Fibroblast of skin of left biceps (primary cell): ENCODE data around the gene GALNTL6.
A peak's percentile ranks its signal among the peaks of the same experiment; 100 is the strongest.

ENCODE experiments used
- DNase-seq, 2 experiments: peaks; one replicate each; pipeline ENCODE4 v3.0.0-alpha.2; 2013; ENCODE audit warnings: low read depth in 2 of 2

GALNTL6 gene

DNA sequence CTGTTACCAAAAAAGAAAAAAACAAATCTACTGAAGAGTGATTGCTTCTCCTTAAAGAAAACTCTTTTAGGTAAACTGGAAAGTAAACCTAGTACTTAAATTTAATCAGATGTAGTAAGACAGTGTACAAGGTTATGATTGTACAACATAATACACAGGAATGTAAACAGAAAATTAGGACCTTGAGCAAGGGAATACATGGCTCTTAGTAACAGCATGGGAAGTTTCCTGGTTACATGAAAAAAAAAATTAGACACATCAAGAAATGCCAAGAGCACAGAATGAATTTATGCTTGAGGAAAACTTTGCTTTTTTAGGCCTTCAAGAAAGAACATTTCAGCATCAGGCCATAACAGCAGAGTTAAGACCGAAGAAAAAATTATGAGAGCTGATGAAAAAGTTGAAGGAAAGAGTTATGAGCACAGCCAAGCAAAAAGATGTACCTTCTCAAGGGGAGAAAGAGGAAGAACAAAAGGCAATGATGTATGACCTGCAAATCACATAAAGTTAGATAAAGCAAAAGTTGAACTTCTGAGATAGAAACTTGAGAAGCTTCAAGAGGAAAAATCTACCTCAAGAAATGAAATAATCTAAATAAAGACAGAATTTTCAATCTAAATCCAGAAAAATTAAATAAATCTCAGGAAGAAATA, 311.6 kb downstream of the GALNTL6 start:
- no peak for DNase-seq

DNA sequence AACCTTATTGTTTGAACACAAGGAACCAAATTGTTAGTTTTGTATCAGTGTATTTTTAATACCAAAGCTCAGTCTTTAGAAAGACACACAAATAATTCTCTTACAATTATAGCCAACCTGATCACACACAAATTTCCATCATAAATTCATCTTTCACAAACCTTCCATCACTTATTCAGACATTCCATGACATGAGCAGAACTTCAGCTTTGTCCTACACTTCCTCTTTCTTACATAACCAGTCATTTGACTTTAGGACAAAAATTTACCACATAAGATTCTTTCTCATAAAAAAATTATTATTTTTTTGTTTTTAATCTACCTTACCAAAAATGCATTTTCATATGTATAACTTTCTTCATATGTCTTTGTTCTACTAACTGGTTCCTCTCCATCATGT, 312.2 kb downstream of the GALNTL6 start:
- DNase-seq: no peak

DNA sequence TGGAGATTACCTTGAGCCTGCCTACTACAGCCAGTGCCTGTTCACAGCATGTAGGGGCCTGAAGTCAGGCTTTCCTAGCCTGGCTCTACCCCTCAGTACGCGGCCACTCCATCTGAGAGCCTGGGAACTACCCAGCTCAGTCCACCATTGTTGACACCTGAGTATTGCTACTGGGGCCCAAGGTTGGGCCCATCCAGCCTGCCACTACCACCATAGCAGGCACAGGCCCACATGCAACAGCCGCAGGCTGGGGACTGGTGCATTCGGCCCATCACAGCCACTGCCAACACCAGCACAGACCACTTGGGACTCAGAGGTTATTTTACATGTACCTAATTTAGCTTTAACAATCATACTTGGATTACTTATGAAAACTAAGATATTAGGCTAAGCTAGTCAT, 314.0 kb downstream of the GALNTL6 start:
- no peak for DNase-seq

DNA sequence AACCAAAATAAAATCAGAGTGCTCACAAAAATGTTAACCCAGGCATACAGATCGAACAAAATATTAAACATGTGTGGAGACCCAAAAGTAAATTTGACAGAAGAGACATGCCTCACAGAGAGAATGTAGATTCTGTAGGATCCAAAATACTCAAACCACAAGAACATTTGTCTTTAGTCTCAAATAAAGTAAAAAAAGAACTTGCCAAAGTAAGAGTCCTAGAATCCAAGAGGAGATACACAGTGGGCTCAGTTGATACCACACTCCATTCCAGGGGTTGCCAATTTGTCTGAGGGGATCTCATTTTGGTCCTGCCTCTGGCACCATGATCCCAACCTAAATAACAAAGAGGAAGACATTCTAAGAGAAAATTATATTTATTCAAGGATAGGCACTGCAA, 316.4 kb downstream of the GALNTL6 start:
- DNase-seq: peak in 1 of 2 experiments; percentile 21

DNA sequence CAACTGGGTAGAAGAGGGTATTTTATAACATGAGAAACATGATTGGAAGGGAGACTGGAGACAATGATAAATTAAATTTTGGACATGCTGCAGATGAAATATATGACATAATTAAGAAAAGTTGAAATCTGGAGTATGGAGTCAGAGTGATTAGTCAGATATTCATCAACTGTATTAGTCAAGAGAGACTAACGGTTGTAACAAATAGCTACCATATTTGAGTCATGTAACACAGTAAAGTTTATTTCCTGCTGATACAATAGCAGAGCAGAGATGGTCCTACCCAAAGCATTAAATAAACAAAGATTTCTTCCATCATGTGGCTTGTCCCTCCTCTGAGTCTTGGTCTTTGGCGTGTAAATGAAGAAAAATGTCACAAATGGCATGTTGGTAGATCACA, 321.3 kb downstream of the GALNTL6 start:
- no peak for DNase-seq

DNA sequence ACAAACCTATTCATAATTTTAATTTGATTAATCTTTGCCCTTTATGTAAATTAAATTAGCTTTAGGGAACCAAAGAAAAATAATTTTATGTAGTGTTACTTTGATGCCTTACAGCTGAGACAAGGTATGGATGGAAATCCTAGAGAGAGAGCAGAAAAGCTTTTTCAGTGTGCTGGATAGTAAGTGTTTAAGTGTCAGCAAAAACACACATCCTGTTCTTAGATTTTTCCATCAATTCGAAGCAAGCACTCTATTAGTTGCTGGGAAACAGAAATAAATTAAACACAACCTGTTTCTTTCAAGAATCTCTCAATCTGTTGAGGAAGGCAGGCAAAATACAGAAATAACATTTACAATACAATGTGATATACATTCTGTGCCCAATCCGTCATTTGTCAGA, 327.8 kb downstream of the GALNTL6 start:
- no peak for DNase-seq

DNA sequence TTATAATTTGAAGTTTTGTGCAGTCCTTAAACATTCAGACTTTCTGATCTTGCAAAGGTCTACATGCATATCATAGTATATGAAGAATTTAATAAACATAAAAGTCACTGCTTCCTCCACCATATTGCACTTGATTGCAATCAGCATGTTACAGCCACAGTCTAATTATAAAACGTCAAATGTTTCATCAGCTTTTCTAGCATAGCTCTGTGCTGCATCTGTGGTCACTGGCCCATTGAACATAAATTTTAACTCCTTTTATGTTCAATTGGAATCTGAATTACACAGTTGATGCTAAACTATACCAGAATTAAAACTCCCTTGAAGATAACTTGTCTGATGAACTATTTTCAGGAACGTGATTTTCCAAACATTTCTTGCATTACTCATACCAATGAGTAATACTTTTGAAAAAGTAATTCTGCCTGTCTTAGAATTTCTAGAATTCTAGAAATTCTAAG, 329.1 kb downstream of the GALNTL6 start:
- peak; percentile 67 to 77 for DNase-seq

DNA sequence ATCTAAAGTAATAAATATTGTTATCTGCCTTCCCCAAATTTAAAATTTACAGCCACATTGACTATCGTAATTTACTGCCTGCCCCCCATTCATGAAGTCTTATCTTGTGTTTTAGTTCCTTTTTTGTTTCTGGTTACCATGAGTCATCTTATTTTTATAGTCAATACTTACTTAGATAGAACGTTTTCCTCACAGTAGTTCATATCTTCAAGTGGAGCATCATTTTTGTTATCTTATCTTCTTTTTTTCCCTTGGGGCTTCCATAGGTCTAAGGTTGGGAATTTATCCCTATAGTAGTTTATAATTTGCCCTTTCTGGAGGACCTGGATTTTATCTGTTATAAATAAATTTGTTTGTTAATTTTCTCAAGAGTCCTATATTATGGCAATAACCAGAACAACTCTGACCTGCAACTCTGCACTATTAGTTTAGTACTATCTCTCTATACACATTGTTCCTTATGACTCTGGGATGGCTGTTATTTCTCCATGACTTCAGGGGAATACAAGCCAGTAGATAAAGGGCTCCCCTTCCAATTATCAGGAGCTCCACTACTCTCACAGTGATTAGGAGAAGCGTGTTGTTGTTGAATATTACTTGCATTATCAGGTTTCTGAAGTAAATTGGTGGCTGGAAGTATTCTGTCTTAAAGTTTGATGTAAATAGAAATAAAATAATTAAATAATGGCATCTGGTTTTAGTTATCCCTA, 330.6 kb downstream of the GALNTL6 start:
- no peak for DNase-seq

DNA sequence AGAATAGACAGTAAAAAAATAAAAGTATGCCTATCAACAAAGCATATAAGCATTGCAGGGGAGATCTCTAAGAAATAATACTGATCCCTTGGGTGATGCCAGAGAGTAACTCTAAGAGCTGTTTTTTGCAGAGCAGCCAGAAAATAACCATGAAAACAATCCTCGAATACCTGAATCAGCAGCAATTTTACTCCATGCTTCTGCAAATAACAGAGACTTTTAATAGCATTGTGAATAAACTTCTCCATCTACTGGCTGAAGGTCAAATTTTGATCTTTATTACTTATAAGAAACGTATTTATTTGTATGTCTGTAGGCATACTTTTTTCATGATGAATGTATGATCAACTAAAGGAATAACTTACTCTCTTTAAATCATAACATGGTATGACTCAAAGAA, 334.5 kb downstream of the GALNTL6 start:
- peak in 1 of 2 experiments; percentile 51 for DNase-seq

DNA sequence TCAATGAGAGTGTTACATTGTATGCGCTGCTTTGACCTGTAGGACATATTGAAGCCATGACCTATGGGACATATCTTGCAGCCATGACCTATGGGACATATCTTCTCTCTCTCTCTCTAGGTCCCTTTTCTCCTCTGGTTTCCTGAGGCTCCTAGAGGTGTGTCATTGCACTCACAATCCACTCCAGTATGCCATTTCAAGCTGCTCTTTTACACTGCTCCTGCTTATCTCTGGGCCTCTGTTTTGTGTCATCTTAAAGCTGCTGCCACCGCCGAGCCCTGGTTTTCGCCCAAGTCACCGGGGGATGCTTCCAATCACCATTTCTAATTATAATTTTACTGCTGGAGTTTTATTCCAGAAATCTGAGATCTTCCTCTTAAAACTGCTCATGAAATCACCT, 336.1 kb downstream of the GALNTL6 start:
- DNase-seq: no peak

DNA sequence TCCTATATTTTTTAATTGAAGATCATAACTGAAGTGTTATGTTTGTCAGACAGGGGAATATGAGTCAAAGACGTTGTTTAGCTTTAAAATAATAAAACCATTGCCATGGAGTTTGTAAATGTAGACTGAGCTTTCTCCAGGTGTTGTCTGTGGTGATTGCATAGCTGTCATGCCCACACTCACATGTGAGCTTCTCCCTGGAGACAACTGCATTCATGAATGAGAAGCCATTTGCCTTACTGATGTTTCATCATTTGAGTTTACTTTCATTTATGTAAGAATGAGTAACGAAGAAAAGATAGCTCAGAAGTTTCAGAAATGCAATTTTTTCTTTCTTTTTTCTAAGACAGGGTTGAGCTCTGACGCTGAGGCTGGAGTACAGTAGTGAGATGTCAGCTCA, 339.1 kb downstream of the GALNTL6 start:
- no peak for DNase-seq

DNA sequence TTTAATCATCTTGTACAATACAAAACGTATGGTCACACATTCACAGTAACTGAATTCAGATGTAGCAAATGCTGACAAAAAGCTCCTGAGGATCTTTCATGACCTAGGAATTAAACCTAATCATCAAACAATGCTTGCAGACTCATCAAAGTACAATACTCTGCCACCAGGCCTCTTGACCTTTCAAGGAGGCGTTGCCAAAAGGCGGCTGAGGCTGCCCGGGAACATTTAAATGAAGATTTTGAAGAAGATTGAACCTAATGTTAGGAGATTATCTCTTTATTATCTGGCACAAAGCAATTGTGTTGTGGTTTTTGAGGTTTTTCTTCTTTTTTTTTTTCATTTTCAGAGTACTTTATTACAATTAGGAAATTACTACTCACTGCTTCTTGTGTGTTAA, 340.5 kb downstream of the GALNTL6 start:
- no peak for DNase-seq

DNA sequence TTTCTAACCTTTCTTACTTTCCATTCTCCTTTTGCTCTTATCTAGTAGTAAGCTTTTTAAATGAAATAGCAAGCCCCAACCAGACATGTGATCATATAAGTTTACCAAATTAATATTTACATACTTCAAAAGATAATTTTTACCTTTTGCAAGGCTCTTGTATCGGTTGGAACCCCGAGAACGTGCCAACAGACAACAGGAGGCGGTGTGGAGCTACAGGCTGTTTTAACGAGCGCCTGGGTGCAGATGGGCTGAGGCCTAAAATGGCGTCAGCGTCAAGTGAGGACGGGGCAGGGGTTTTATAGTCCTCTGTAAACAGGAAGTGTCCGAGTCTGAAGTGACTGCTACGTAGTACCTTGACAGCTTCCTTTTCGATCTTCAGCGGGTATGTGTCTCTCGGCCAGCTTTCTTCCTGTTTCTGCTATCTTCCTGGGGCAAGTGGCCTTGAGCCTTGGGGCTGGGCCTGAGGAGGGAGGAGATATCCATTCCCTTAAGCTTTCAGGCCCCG, 342.7 kb downstream of the GALNTL6 start:
- DNase-seq: no peak

DNA sequence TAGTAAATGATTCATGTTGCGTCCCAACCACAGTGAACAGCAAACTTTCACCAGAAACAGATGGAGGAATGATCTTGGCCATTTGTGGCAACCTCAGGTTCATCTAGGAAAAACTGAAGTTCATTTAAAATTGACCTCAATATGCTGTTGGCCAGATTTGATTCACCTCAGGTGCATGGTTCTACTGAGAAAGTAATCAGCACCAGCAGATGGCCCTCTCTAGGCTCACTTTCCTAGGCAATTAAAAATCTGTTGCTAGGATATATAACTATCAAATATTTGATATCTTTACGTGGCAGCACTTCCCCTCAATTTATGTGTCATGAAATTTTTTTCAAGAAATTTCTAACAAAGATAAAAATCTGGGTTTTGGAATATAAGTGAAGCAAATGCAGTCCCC, 344.7 kb downstream of the GALNTL6 start:
- no peak for DNase-seq

DNA sequence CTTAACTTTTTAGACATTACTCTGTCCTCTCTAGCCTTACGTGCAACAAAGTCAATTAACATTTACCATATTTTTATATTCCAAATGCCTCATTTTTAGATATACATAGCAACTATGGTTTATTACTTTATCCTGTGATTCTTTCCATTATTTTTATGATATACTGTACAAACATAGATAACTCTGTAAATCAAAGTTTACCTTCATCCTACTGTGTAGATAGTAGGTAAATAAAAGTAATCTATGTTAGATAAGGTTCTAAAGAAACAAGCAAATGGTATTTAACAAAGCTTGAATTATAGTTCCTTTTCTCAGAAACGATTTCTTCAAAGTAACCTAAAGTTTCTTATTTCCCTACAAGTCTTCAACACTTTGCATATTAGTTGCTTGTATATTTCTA, 350.0 kb downstream of the GALNTL6 start:
- no peak for DNase-seq

DNA sequence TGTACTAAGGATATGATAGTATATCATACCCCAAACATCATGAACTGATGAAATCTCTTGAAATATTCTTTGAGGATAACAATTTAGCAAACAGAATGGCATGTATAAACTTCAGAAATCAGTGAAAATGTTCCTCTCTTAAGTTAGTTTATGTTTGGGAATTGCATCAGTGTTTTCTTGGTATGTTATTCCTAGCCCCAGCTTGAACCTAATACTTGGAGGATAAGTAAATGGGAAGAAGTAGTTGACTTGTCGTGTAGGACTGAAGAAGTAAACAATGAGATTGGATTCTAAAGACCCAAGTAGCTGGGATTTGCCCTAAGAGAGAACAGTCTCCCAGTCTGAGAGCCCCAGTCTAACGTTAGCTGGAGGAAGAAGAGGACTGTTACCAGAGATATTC, 355.7 kb downstream of the GALNTL6 start:
- peak; percentile 18 to 24 for DNase-seq

DNA sequence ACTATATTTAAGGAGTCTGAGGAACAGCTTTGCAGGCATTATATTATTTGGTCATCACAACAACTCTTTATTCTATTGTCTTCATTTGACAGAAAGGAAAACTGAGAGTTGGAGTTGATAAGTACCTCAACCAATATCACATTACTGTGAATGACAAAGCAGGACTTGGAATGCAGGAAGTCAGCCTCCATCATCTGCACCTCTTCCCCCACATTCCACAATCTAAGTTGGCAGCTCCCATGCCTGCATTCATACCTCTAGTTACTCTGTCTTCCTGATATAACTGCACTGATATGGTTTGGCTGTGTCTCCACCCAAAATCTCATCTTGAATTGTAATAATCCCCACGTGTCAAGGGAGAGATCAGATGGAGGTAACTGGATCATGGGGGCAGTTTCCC, 356.7 kb downstream of the GALNTL6 start:
- DNase-seq: peak in 1 of 2 experiments; percentile 5

DNA sequence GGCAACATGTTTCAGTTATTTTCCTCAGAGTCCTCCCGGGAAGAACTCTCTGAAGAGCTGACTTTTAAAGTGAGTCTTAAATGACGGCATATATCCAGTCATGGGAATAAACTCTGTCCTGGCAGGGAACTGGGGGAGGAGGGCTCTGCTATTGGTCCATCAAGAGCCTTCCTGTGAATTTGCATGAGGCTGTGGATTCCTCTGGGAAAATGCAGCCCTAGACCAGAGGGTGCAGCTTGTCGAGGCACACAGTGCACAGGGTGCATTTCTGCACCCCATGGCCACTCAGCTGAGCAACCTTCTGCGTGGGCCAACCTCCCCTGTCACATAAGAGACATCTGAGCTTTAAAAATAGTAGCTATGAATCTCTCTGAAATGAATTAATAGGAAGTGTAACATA, 360.0 kb downstream of the GALNTL6 start:
- no peak for DNase-seq

DNA sequence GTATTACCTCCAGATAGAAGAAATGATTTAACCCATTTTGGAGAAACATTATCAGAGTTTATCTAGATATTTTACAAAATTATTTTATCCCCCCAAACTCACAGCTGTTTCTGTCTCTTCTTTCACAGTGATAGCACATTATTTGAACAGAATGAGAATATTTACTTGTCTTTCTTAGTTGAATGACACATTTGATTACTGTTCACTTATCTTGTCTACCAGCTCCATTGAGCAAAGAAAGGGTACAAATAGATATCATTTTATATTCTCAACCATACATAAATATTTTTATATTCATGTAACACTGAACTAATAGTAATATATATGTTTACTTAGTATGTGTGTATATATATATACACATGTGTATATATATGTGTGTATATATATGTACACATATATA, 364.2 kb downstream of the GALNTL6 start:
- DNase-seq: no peak

DNA sequence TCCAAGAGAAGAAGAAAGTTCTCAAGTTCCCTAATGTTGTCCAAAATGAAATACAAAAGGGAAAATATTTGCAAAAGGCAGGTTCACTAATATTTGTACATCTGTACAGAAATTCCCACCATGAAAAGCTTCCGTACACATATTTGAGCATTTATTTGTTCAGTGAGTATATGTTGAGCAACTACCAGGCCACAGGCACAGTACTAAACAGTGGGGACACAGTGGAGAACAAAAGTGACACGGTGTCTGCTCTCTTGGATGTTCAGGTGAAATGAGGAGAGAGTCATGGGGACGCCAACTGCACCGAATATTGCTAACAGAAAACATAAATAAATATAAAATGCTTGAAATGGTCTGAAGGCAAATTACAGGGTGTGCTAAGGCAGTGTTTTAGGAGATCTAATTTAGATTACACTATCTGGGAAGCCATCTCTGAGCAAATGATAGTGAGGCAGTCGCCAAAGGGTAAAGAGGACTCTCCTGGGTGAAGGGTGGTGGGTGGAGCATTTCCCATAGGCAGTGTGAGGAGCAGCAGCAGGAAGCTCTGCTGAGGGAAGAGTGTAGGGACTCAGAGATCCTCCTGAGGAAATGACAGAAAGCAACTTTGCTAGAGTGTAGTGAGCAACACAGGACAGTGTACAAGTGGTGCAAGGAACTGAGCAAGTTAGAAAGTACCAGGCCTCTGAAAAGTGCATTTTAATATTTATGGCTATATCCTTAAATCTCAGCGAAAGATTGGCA, 375.2 kb downstream of the GALNTL6 start:
- DNase-seq: no peak

DNA sequence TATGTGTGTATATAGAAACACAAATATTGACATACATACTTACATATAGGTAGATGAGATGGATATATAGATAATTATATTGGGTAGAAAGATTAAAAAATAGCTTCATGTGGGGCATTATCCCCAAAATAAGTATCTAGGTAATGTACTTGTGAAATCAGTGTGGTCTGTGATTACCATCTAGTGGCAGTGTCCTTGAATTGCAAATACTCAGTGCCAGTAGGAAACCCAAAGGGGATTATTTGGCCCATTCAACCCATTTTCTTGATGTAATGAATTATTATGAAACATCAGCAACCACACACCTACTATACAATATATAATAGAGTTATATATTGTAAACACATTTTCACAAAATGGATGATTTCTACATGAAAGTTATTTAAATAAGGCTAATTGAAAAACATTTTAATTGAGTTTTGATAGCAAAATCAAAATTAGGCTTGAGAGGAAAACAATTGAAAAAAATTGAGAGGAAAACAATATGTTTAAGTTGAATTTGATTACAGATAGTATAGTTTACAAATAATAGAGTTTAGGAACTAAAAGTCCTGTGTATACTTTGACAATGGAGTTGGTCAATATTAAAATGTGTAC, 389.4 kb downstream of the GALNTL6 start:
- DNase-seq: peak; percentile 1 to 5

DNA sequence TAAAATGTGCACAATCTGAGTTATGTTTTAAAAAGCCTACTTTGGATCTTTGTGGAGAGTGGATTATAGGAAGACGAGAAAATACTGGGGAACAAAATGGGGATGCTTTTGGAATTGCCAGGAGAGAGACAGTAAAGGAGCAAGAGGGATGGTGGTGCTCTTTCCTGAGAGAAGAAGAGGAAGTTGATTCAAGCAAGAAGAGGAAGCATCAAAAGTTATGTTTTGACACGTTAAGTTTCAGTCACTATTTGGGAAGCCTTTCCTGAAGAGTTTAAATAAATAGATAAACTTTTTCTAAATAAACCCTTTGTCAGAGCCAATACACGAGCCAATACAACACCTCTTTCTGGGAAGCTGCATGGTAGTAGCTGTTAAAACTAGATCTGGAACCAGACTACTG, 394.1 kb downstream of the GALNTL6 start:
- DNase-seq: no peak
